Left ventricle myocardium inferior (tissue), 1 donor: ENCODE measurements around the gene TSPAN31. TPM values are rescaled to one million over a fixed set of nuclear protein-coding genes. Genes with fewer than 3 reads are reported as not detected.

Experiments used
- DNase-seq: peaks from one replicate; pipeline ENCODE4 v3.0.0-alpha.2; 2020
- H3K27ac ChIP-seq: fragments of 200-600 bp; replicated peaks from 2 replicates; pipeline ENCODE4 v1.8.0; 2021
- H3K27me3 ChIP-seq: fragments of 200-600 bp; 2 replicates; pipeline ENCODE4 v1.8.0; 2021; ENCODE audit warnings: low read depth
- H3K36me3 ChIP-seq: fragments of 200-600 bp; 2 replicates; pipeline ENCODE4 v1.8.0; 2021
- H3K4me1 ChIP-seq: fragments of 200-600 bp; 2 replicates; pipeline ENCODE4 v1.8.0; 2021
- H3K4me3 ChIP-seq: fragments of 200-600 bp; 2 replicates; pipeline ENCODE4 v1.8.0; 2021; ENCODE audit warnings: mild to moderate bottlenecking, moderate library complexity
- H3K9me3 ChIP-seq: fragments of 200-600 bp; replicated peaks from 2 replicates; pipeline ENCODE4 v1.8.0; 2021
- intact Hi-C: fragments of 100-400 bp; cut with micrococcal nuclease; formaldehyde crosslinking; loops from one replicate; pipeline ENCODE4 v1.11.0; 2022
- total RNA-seq: library from RNA; stranded (reverse); fragmentation: NEBNext Ultra II Directional; extraction: Animal tissue kit (Norgen Biotek cat#: 25700); gene quantifications from one replicate; pipeline ENCODE4 v1.2.1, GENCODE V29; 2021
- TF ChIP-seq, protein P1 (sequence below): fragments of 200-600 bp; IDR thresholded peaks from 2 replicates; pipeline ENCODE4 v1.8.0; 2021; ENCODE audit warnings: antibody characterized with exemption, mild to moderate bottlenecking, borderline replicate concordance
- donor health status: DM: no; HTN: yes; CAD: no; lungs with severe emphysema.

Gene TSPAN31
- total RNA-seq, 1 donor from 2014 or later = 27.2 TPM

DNA sequence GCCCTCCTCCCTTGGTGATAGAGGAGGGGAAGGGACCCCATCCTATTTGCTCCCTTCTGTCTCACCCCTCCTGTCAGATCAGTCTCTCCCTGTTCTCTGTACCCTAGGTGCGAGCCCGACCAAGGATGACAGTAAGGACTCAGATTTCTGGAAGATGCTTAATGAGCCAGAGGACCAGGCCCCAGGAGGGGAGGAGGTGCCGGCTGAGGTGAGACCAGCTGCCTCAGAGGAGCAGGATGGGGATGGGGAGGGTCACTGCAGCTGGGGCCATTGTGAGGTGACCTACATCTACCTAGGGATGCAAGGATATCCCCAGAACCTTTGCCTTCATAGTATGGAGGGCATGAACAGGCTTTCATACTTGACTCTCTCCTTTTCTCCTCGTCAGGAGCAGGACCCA is 28.5 kb upstream of the TSPAN31 start:
- Histone ChIP-seq H3K4me1 (no peaks in the 10 kb centered on the region), H3K27me3 (no peaks in the 10 kb centered on the region), H3K4me3 (no peak overlapping the region), H3K36me3 (peaks cover 78% of the 10 kb centered on the region), H3K27ac (no peak overlapping the region), H3K9me3 (no peaks in the 10 kb centered on the region)
- TF ChIP-seq, protein P1, sequence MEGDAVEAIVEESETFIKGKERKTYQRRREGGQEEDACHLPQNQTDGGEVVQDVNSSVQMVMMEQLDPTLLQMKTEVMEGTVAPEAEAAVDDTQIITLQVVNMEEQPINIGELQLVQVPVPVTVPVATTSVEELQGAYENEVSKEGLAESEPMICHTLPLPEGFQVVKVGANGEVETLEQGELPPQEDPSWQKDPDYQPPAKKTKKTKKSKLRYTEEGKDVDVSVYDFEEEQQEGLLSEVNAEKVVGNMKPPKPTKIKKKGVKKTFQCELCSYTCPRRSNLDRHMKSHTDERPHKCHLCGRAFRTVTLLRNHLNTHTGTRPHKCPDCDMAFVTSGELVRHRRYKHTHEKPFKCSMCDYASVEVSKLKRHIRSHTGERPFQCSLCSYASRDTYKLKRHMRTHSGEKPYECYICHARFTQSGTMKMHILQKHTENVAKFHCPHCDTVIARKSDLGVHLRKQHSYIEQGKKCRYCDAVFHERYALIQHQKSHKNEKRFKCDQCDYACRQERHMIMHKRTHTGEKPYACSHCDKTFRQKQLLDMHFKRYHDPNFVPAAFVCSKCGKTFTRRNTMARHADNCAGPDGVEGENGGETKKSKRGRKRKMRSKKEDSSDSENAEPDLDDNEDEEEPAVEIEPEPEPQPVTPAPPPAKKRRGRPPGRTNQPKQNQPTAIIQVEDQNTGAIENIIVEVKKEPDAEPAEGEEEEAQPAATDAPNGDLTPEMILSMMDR = no peak
- intact Hi-C loops = no loop called here
- no peak for DNase-seq

DNA sequence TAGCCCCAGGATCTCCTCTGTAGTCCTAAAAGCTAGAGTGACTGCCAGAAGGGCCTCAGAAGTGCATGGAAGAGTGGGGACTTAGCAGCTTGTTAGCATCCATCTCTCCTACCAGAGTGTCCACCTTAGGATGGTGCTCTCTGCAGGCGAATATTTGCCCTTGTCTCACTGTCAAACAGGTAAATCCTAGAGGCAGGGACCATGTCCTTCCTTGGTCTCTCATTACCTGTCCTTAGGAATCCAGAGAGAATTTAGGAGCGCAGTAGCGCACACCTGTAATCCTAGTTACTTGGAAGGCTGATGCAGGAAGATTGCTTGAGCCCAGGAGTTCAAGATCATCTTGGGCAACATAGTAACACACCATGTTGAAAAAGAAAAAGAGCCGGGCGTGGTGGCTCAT is 27.7 kb upstream of the TSPAN31 start:
- no peaks in the 10 kb centered on the region for H3K9me3 ChIP-seq
- H3K36me3 ChIP-seq = peaks cover 75% of the 10 kb centered on the region
- H3K27ac ChIP-seq = no peak overlapping the region
- TF ChIP-seq, protein P1 = no peak
- intact Hi-C loops = no loop called here
- no peak overlapping the region for H3K4me3 ChIP-seq
- no peaks in the 10 kb centered on the region for H3K27me3 ChIP-seq
- DNase-seq = no peak
- no peaks in the 10 kb centered on the region for H3K4me1 ChIP-seq

DNA sequence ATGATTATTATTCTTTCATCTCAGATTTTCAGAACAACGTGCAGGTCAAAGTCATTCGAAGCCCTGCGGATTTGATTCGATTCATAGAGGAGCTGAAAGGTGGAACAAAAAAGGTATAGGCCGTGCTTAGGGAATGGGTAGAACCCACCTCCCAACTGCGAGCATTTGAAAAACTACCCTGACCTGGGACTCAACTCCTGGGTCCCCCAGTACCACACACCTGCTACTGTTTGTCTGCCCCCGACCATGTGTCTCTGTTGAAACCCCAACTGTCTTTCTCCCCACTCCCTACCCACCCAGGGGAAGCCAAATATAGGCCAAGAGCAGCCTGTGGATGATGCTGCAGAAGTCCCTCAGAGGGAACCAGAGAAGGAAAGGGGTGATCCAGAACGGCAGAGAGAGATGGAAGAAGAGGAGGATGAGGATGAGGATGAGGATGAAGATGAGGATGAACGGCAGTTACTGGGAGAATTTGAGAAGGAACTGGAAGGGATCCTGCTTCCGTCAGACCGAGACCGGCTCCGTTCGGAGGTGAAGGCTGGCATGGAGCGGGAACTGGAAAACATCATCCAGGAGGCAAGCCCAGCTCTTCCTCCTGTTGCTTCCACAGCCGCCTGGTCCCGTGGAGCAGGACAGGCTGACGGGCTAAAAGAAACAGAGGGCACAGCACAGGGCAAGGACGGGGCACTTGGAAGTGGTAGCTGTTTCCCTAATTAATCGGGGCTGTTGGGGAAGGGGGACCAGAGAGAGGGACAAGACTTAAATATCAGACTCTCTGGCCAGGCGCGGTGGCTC is 26.8 kb upstream of the TSPAN31 start:
- H3K4me1 ChIP-seq = no peaks in the 10 kb centered on the region
- no peak overlapping the region for H3K27ac ChIP-seq
- TF ChIP-seq, protein P1 = no peak
- DNase-seq = no peak
- no peaks in the 10 kb centered on the region for H3K27me3 ChIP-seq
- no peak overlapping the region for H3K4me3 ChIP-seq
- intact Hi-C loops = no loop called here
- peaks cover 69% of the 10 kb centered on the region for H3K36me3 ChIP-seq
- no peaks in the 10 kb centered on the region for H3K9me3 ChIP-seq

GRCh38 chr12:57718641-57719528 is 26.0 kb upstream of the TSPAN31 start:
- H3K27ac ChIP-seq = no peak overlapping the region
- TF ChIP-seq, protein P1 = no peak
- DNase-seq = no peak
- H3K27me3 ChIP-seq = peaks cover under 1% of the 10 kb centered on the region
- no peaks in the 10 kb centered on the region for H3K4me1 ChIP-seq
- H3K36me3 ChIP-seq = peaks cover 69% of the 10 kb centered on the region
- H3K4me3 ChIP-seq = no peak overlapping the region
- H3K9me3 ChIP-seq = no peaks in the 10 kb centered on the region
- intact Hi-C loops = no loop called here

DNA sequence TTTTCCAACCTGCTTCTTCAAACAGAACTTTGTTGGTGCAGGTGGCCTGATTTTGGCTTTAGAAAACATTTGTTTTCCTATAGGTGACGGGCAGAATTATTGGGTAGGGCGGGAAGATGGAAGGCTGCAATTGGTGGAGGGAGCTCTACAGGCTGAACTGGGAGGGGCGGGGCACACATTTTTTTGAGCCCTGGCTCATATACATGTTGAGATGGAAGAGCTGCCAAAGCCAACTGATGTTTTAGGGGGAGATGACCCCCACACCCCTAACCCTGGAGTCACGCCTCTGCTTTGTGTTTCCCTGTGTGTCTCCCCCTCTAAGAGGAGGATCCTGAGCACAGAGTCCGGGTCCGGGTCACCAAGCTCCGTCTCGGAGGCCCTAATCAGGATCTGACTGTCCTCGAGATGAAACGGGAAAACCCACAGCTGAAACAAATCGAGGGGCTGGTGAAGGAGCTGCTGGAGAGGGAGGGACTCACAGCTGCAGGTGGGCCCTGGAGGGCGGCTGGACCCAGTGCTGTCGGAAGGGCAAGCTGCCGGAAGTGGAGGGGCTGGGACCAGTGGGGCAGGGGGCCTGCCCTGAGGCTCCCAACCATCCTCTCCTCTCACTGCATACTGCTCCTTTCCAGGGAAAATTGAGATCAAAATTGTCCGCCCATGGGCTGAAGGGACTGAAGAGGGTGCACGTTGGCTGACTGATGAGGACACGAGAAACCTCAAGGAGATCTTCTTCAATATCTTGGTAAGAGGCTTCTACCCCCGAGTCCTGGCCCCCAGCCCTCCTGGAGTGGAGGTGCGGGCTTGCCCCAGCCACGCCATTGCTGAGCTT is 24.8 kb upstream of the TSPAN31 start:
- no peaks in the 10 kb centered on the region for H3K9me3 ChIP-seq
- no peak overlapping the region for H3K4me3 ChIP-seq
- H3K36me3 ChIP-seq = peaks cover 63% of the 10 kb centered on the region
- no peaks in the 10 kb centered on the region for H3K4me1 ChIP-seq
- H3K27ac ChIP-seq = no peak overlapping the region
- DNase-seq = no peak
- intact Hi-C loops = no loop called here
- peaks cover 10% of the 10 kb centered on the region for H3K27me3 ChIP-seq
- TF ChIP-seq, protein P1 = no peak
